ENCODE results near the gene HPX.

Gene HPX

GRCh38 chr11:6440906-6441358 lies at the start of gene HPX:
Gene HPX (minus strand): TSS chr11:6440987. CDS start chr11:6440963, 24 bp downstream.
- no peak for DNase-seq

GRCh38 chr11:6489306-6489705 lies 48.5 kb upstream of the HPX start:
- DNase-seq = no peak

DNA sequence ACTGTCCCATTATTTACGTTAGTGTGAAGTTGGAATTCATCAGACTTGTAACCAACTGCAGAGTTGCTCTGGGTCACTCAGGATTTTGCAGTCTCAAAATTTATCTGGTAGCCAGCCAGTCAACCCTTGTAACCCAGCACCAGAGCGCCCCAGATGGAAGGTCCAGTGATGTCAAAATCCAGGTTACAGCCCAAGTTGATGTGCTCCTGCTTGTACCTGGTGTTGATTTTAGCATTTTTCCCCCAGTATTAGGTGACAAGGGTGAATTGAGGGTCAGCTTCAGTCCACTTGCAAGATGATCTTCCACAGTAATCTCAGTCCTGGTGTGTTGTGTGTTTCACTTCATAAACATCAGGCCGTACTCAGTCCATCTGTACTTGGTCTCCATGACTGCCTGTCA lies 48.0 kb upstream of the HPX start:
- no peak for DNase-seq

DNA sequence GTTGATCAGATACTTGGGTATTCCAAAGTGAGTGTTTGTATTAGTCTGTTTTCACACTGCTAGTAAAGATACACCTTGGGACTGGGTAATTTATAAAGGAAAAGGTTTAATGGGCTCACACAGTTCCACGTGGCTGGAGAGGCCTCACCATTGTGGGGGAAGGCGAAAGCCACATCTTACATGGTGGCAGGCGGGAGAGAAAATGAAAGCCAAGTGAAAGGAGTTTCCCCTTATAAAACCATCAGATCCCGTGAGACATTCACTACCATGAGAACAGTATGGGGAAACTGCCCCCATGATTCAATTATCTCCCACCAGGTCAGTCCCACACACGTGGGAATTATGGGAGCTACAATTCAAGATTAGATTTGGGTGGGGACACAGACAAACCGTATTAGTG lies 47.6 kb upstream of the HPX start:
- no peak for DNase-seq

GRCh38 chr11:6486938-6487337 lies 46.2 kb upstream of the HPX start:
- DNase-seq = no peak

DNA sequence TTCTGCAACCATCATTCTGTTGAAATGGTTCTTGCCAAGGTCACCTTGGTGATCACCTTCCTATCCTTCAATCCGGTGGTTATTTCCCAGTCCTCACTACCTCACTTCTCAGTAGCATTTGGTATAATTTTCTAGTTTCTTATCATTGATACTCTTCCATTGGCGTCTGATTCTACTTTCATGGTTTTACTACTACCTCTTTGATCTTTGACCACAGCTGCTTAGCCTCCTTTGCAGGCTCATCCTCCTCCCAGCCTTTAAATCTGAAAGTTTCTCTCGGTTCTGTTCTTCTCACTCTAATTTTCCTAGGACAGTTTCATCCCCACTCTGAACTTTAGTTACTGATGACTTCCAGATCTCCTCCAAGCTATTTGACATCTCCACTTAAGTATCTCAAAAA lies 45.5 kb upstream of the HPX start:
- DNase-seq = no peak

- no peak for DNase-seq
These were observed 44.9 kb upstream of the HPX start for GRCh38 chr11:6485661-6486060.

- no peak for DNase-seq
These were observed 42.2 kb upstream of the HPX start for GRCh38 chr11:6483015-6483414.

GRCh38 chr11:6482441-6482840 lies 41.7 kb upstream of the HPX start:
- DNase-seq = no peak

DNA sequence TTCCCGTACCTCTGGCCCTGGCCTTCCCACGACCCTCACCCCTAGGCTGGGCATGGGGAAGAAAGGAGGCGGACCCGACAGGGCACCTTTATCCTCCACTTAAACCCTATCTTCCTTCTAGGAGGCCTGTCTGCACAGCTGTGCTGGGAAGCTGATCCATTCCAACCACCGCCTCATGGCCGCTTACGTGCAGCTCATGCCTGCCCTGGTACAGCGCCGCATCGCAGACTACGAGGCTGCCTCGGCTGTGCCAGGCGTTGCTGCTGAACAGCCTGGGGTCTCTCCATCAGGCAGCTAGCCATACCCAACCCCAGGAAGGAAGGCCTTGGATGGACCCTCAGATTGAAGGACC lies 41.1 kb upstream of the HPX start:
- peak; percentile 11 for DNase-seq

GRCh38 chr11:6481012-6481923 lies 40.5 kb upstream of the HPX start, which contains the start of the genes ARFIP2 and TIMM10B:
Gene ARFIP2 (minus strand): TSS chr11:6481331. CDS start chr11:6480421, 910 bp downstream.
Gene TIMM10B (plus strand): TSS chr11:6481501. CDS start chr11:6481517, 16 bp downstream.
- DNase-seq = peak; percentile 98

- no peak for DNase-seq
These were observed 39.6 kb upstream of the HPX start for GRCh38 chr11:6480299-6480914.

DNA sequence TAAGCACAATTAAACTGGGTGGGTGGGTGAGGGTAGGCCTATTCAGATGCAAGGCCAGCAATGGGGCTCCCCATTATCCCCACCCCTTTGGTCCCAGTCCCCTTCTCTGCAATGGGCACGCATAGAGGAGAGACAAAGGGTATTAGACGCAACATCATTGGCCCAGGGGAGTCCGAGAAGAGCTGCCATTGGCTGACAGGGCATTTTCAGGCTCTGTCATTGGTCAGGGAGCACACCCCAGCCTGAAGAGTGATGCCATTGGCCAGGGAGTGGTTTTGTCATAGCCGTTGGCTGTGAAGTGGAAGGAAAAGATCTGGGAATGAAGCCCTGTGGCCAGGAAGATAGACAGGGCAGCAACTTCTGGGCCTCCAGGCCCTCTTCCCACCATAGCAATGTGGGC lies 35.8 kb upstream of the HPX start:
- no peak for DNase-seq

- DNase-seq = no peak
These were observed 35.1 kb upstream of the HPX start for GRCh38 chr11:6475936-6476335.

GRCh38 chr11:6474806-6475500 lies 34.2 kb upstream of the HPX start:
- no peak for DNase-seq

GRCh38 chr11:6474413-6474792 lies 33.6 kb upstream of the HPX start:
- DNase-seq = no peak

DNA sequence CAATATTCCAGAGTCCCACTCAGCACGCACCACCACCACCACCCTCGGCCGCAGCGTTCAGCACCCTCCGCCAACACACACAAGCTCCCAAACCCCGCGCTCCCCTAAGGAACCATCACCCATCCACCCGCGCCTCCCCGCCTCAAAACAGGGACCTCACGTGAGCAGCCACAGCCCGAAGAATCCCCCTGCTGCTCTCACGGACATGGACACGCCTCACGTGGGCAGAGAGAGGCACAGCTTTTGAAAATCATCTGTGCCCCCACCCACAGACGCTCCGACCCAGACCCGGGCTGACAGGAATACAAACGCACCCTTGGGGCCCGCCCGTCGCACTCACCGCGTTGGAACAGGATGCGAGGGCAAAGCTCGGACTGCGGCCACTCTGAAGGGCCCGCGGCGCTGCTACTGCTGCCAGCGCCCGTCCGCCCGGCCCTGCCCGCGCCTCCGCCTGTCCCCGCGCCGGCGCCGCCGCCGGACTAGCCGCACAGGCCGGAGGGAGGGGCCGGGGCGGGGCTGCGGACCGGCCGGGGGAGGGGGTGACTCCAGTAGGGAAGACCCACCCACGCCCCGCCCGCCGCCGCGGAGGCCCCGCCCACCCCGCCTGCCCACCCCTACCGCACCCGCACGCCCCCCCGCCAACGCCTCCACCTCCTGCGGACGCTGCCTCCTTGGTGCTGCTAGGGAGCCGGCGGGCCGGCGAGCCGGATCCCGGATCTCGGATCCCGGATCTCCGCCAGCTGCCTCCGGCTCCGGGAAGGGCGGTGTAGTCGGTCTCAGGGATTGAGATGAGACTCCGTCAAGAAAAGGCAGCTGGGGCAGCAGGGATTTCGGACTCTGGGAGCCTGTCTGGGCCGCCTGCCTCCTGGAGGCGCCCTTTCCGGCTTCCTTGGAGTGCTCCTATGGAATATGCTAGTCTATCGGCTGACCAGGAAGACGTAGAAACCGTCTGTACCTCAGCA lies 32.9 kb upstream of the HPX start, which contains the start of gene TRIM3:
TRIM3 (minus strand) TSS at position 491 of the 962 bp plus-strand sequence. CDS start 8,246 bp downstream, outside the sequence.
- peak; percentile 44 for DNase-seq

- no peak for DNase-seq
These were observed 32.1 kb upstream of the HPX start for GRCh38 chr11:6472934-6473333.

DNA sequence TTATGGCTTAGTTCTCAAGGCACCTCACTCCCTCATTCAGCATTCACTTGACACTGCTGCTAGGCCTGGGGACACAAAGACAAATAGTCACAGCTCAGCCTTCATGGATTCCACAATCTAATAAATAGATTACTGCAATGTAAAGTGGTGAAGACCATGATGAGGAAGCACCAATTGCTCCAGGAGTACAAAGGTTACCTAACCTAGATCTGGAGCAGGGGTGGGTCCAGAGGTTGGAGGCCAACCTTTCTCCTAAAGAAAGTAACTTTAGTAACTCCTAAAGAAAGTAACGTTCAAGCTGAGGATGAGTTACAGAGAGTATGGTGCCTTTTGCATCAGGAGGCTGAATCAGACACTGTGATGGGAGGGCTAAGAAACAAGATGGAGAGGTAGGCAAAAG lies 28.8 kb upstream of the HPX start:
- no peak for DNase-seq

DNA sequence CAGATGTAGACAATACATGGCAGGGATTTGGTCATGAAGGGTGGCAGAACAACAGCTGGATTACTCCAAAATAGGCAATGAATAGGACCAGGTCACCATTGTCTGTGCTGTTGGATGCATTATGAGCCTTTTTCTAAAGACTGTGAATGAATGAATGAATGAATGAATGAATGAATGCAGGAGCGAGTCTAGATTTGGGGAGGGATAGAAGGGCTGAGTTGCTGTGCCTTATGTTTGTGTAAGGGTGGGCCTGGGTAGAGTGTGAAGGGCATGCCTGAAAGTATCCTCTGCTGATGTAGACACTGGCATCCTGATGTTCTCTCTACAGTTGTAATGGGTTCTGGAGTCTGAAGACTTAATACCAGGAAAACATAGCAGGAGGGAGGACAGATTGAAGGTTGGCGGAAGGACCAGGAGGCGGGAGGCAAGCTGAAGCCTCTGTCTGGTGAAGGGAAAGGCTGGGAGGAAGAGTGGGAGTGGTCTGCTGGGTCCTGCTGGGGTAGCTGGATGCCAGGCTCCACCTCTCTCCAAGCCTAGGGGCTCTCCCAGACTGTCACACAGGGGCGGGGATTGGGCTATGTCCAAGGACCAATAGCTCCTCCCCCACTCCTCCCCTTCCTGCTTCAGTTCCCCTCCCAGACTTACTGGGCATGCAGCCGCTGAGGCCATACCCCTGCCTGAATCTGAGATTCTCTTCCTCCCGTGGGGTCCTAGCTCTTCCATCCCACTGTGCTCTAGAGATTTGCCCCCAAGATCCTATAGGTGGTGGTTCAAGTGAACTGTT lies 28.1 kb upstream of the HPX start:
- DNase-seq = peak; percentile 10

DNA sequence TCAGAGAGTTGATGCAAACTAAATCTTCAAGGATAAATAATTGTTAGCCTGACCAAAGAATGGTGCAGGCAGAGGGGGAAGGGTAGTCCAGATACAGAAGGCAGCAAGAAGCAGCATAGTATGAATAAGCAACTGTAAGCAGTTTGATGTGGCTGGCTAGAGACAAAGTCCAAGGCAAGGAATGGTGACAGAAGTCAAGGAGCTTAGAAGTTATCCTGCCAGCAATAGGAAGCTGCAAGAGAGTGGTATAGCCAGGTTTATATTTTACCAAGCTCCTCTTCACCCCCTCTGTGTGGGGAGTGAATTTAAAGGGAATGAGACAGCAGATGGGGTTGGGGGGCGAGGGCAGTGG lies 18.3 kb upstream of the HPX start:
- no peak for DNase-seq
